CD4-positive, alpha-beta T cell (primary cell): ENCODE measurements around the gene TTC28. TPM values are rescaled to one million over a fixed set of nuclear protein-coding genes. Genes with fewer than 3 reads are reported as not detected.
"Not testable (repeated sequence)": the region's sequence is repeated elsewhere in the genome, so short reads cannot be mapped to it uniquely, and the experiment has no call there.

Experiments used
- ATAC-seq: fragments of 200-7000 bp; cut with Tn5 transposase; one replicate; pipeline ENCODE4 v1.10.0; 2022; ENCODE audit warnings: mild to moderate bottlenecking; ENCODE audit not compliant: poor library complexity
- CTCF ChIA-PET: fragments of 350-600 bp; sonication (Branson Sonifier 250); formaldehyde crosslinking; loops from one replicate; lab custom pipeline; 2021; ENCODE audit warnings: antibody characterized with exemption, inconsistent platforms; lab: Charles Lee
- POLR2A ChIA-PET: fragments of 350-600 bp; sonication (Branson Sonifier 250); formaldehyde crosslinking; loops from one replicate; lab custom pipeline; 2021; ENCODE audit warnings: antibody characterized with exemption, inconsistent platforms; lab: Charles Lee
- DNase-seq, 14 experiments: peaks; one replicate each; pipeline ENCODE4 v3.0.0-alpha.2; 2013 to 2020; ENCODE audit warnings: mixed read lengths in 2 of 14
- H3K27ac ChIP-seq, 2 donors: one replicate each; pipeline versions ENCODE4 v1.5.1 to v1.7.0; 2013; ENCODE audit warnings: low read length in 2 of 2, low read depth in 1 of 2, mild to moderate bottlenecking in 1 of 2
- H3K27me3 ChIP-seq, 2 experiments: 1 replicate in 1 of 2; 2 replicates in 1 of 2; pipeline versions ENCODE4 v1.6.1 to v1.7.0; 2013; ENCODE audit warnings: low read length in 2 of 2, control low read depth in 1 of 2, mild to moderate bottlenecking in 1 of 2, moderate library complexity in 1 of 2; ENCODE audit not compliant: insufficient read depth in 2 of 2, control insufficient read depth in 1 of 2
- H3K36me3 ChIP-seq: one replicate; pipeline ENCODE4 v1.6.1; 2013; ENCODE audit warnings: low read length, control low read depth; ENCODE audit not compliant: insufficient read depth
- H3K4me1 ChIP-seq: one replicate; pipeline ENCODE4 v1.6.1; 2013; ENCODE audit warnings: low read length, control low read depth; ENCODE audit not compliant: insufficient read depth
- H3K4me3 ChIP-seq: one replicate; pipeline ENCODE4 v1.5.1; 2013; ENCODE audit warnings: mild to moderate bottlenecking, low read length, moderate library complexity
- H3K9me3 ChIP-seq, 2 experiments: 1 replicate in 1 of 2; 2 replicates in 1 of 2; pipeline versions ENCODE4 v1.6.1 to v1.7.0; 2013; ENCODE audit warnings: low read length in 2 of 2, mild to moderate bottlenecking in 2 of 2, control low read depth in 1 of 2, moderate library complexity in 1 of 2; ENCODE audit not compliant: control insufficient read depth in 1 of 2, insufficient read depth in 1 of 2
- H3K27ac Mint-ChIP-seq: one replicate; pipeline ENCODE4 v1.8.0; 2020; ENCODE audit warnings: mixed read lengths
- H3K27me3 Mint-ChIP-seq: one replicate; pipeline ENCODE4 v1.8.0; 2021; ENCODE audit warnings: mixed read lengths
- H3K36me3 Mint-ChIP-seq: one replicate; pipeline ENCODE4 v1.8.0; 2021; ENCODE audit warnings: low read depth, mixed read lengths
- H3K4me1 Mint-ChIP-seq: one replicate; pipeline ENCODE4 v1.8.0; 2021; ENCODE audit warnings: low read depth, mixed read lengths
- H3K4me3 Mint-ChIP-seq: one replicate; pipeline ENCODE4 v1.8.0; 2020; ENCODE audit warnings: mild to moderate bottlenecking, mixed read lengths
- H3K9me3 Mint-ChIP-seq: one replicate; pipeline ENCODE4 v1.8.0; 2020; ENCODE audit warnings: mixed read lengths
- intact Hi-C, 2 experiments: fragments of 100-400 bp; cut with DNase I in 1 of 2; cut with micrococcal nuclease in 1 of 2; formaldehyde crosslinking; loops; one replicate each; pipeline versions ENCODE4 v1.15.1 to v1.9.0; 2023 to 2025; cut with DNase I, micrococcal nuclease
- total RNA-seq, 174 experiments: library from RNA in 2 of 174; stranded (reverse) in 2 of 174; gene quantifications; one replicate each; pipeline ENCODE4 v1.2.3 and lab custom pipeline; 2021 to 2026
- TF ChIP-seq, protein P1 (sequence below): fragments of 200-600 bp; IDR thresholded peaks from one replicate; pipeline ENCODE4 v1.8.0; 2022; ENCODE audit warnings: antibody characterized with exemption, mild to moderate bottlenecking

Gene TTC28
- total RNA-seq, 2 experiments from 2014 or later = 4.6 to 5.7 TPM

- POLR2A ChIA-PET = no interaction called here
- Mint-ChIP-seq H3K4me3 (no peak overlapping the region), H3K27ac (no peak overlapping the region), H3K36me3 (no peaks in the 10 kb centered on the region), H3K9me3 (no peaks in the 10 kb centered on the region), H3K4me1 (no peaks in the 10 kb centered on the region), H3K27me3 (no peaks in the 10 kb centered on the region)
- Histone ChIP-seq H3K4me3 (no peak overlapping the region), H3K27ac (no peak overlapping the region), H3K4me1 (no peaks in the 10 kb centered on the region), H3K9me3 (no peaks in the 10 kb centered on the region), H3K27me3 (no peaks in the 10 kb centered on the region), H3K36me3 (no peaks in the 10 kb centered on the region)
- ATAC-seq = no peak
- DNase-seq = no peak
- intact Hi-C loops = no loop called here
- TF ChIP-seq, protein P1, sequence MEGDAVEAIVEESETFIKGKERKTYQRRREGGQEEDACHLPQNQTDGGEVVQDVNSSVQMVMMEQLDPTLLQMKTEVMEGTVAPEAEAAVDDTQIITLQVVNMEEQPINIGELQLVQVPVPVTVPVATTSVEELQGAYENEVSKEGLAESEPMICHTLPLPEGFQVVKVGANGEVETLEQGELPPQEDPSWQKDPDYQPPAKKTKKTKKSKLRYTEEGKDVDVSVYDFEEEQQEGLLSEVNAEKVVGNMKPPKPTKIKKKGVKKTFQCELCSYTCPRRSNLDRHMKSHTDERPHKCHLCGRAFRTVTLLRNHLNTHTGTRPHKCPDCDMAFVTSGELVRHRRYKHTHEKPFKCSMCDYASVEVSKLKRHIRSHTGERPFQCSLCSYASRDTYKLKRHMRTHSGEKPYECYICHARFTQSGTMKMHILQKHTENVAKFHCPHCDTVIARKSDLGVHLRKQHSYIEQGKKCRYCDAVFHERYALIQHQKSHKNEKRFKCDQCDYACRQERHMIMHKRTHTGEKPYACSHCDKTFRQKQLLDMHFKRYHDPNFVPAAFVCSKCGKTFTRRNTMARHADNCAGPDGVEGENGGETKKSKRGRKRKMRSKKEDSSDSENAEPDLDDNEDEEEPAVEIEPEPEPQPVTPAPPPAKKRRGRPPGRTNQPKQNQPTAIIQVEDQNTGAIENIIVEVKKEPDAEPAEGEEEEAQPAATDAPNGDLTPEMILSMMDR = no peak
- CTCF ChIA-PET = no interaction called here
These were observed 475.3 kb downstream of the TTC28 start for GRCh38 chr22:28204382-28204781.

GRCh38 chr22:28203286-28203685, 476.4 kb downstream of the TTC28 start:
- H3K9me3 ChIP-seq = no peaks in the 10 kb centered on the region
- no peaks in the 10 kb centered on the region for H3K27me3 ChIP-seq
- DNase-seq (no peak), ATAC-seq (no peak)
- H3K4me3 ChIP-seq = no peak overlapping the region
- H3K27me3 Mint-ChIP-seq = no peaks in the 10 kb centered on the region
- H3K9me3 Mint-ChIP-seq = no peaks in the 10 kb centered on the region
- TF ChIP-seq, protein P1 = no peak
- no peaks in the 10 kb centered on the region for H3K36me3 Mint-ChIP-seq
- no peak overlapping the region for H3K27ac Mint-ChIP-seq
- ChIA-PET CTCF (no interaction called here), POLR2A (no interaction called here)
- H3K4me1 Mint-ChIP-seq = no peaks in the 10 kb centered on the region
- intact Hi-C loops = no loop called here
- no peak overlapping the region for H3K4me3 Mint-ChIP-seq
- no peaks in the 10 kb centered on the region for H3K4me1 ChIP-seq
- no peak overlapping the region for H3K27ac ChIP-seq
- H3K36me3 ChIP-seq = no peaks in the 10 kb centered on the region

- ChIA-PET CTCF (no interaction called here), POLR2A (no interaction called here)
- H3K36me3 ChIP-seq = no peaks in the 10 kb centered on the region
- DNase-seq (no peak), ATAC-seq (no peak)
- intact Hi-C loops = no loop called here
- TF ChIP-seq, protein P1 = no peak
- no peaks in the 10 kb centered on the region for H3K36me3 Mint-ChIP-seq
- H3K27ac Mint-ChIP-seq = no peak overlapping the region
- no peaks in the 10 kb centered on the region for H3K9me3 ChIP-seq
- no peaks in the 10 kb centered on the region for H3K27me3 ChIP-seq
- no peak overlapping the region for H3K27ac ChIP-seq
- H3K4me1 ChIP-seq = no peaks in the 10 kb centered on the region
- no peak overlapping the region for H3K4me3 Mint-ChIP-seq
- no peaks in the 10 kb centered on the region for H3K9me3 Mint-ChIP-seq
- H3K4me1 Mint-ChIP-seq = no peaks in the 10 kb centered on the region
- no peak overlapping the region for H3K4me3 ChIP-seq
- H3K27me3 Mint-ChIP-seq = no peaks in the 10 kb centered on the region
These were observed 480.9 kb downstream of the TTC28 start for GRCh38 chr22:28198692-28199091.

GRCh38 chr22:28191571-28191970, 488.1 kb downstream of the TTC28 start:
- DNase-seq, H3K4me3 ChIP-seq, intact Hi-C loops, H3K9me3 ChIP-seq, H3K9me3 Mint-ChIP-seq, H3K4me3 Mint-ChIP-seq, H3K36me3 ChIP-seq, CTCF ChIA-PET, H3K4me1 ChIP-seq, H3K4me1 Mint-ChIP-seq, H3K36me3 Mint-ChIP-seq, H3K27me3 ChIP-seq, H3K27ac ChIP-seq, H3K27ac Mint-ChIP-seq, ATAC-seq, POLR2A ChIA-PET: not testable (repeated sequence)
- H3K27me3 Mint-ChIP-seq = peaks cover 11% of the 10 kb centered on the region
